Measurements from ENCODE around the gene RPA3. TPM values are rescaled to one million over a fixed set of nuclear protein-coding genes. Genes with fewer than 3 reads are reported as not detected.
A peak's percentile ranks its signal among the peaks of the same experiment; 100 is the strongest.

Gene RPA3
- total RNA-seq, 2 experiments from 2014 or later, result 32.9 to 36.5 TPM

GRCh38 chr7:7654964-7655715 is 63.3 kb downstream of the RPA3 start:
- Histone ChIP-seq H3K9me3 (ENCODE audit: control insufficient read depth in 1 of 2, insufficient read depth in 1 of 2, low read length in 2 of 2) (no peaks in the 10 kb centered on the region), H3K4me1 (ENCODE audit: insufficient read depth, low read length) (no peaks in the 10 kb centered on the region), H3K27ac (ENCODE audit: low read depth in 1 of 2, low read length in 2 of 2) (no peak overlapping the region), H3K4me3 (ENCODE audit: low read length) (no peak overlapping the region), H3K36me3 (ENCODE audit: insufficient read depth, low read length) (no peaks in the 10 kb centered on the region), H3K27me3 (ENCODE audit: control insufficient read depth in 1 of 2, insufficient read depth in 2 of 2, low read length in 2 of 2) (no peaks in the 10 kb centered on the region)
- intact Hi-C loops (cut with DNase I, micrococcal nuclease), result no loop called here
- H3K27ac Mint-ChIP-seq, result no peak overlapping the region
- TF ChIP-seq CTCF (IDR thresholded peaks at IDR 0.05), result no peak
- DNase-seq (no peak), ATAC-seq (ENCODE audit: poor library complexity) (no peak)
- no peak overlapping the region for H3K4me3 Mint-ChIP-seq
- peaks cover 8% of the 10 kb centered on the region for H3K9me3 Mint-ChIP-seq
- H3K4me1 Mint-ChIP-seq (ENCODE audit: low read depth), result peaks cover 76% of the 10 kb centered on the region
- POLR2A ChIA-PET, result no interaction called here
- peaks cover 49% of the 10 kb centered on the region for H3K36me3 Mint-ChIP-seq (ENCODE audit: low read depth)
- CTCF ChIA-PET, result no interaction called here
- H3K27me3 Mint-ChIP-seq, result no peaks in the 10 kb centered on the region

- no peaks in the 10 kb centered on the region for H3K4me1 ChIP-seq (ENCODE audit: insufficient read depth, low read length)
- H3K9me3 ChIP-seq (ENCODE audit: control insufficient read depth in 1 of 2, insufficient read depth in 1 of 2, low read length in 2 of 2), result no peaks in the 10 kb centered on the region
- Mint-ChIP-seq H3K27ac (no peak overlapping the region), H3K27me3 (no peaks in the 10 kb centered on the region), H3K4me1 (ENCODE audit: low read depth) (peaks cover 76% of the 10 kb centered on the region), H3K4me3 (no peak overlapping the region), H3K9me3 (no peaks in the 10 kb centered on the region), H3K36me3 (ENCODE audit: low read depth) (peaks cover 34% of the 10 kb centered on the region)
- intact Hi-C loops (cut with DNase I, micrococcal nuclease), result no loop called here
- TF ChIP-seq CTCF (IDR thresholded peaks at IDR 0.05), result peak; percentile 49
- H3K36me3 ChIP-seq (ENCODE audit: insufficient read depth, low read length), result no peaks in the 10 kb centered on the region
- no peak overlapping the region for H3K4me3 ChIP-seq (ENCODE audit: low read length)
- POLR2A ChIA-PET, result no interaction called here
- no peak overlapping the region for H3K27ac ChIP-seq (ENCODE audit: low read depth in 1 of 2, low read length in 2 of 2)
- H3K27me3 ChIP-seq (ENCODE audit: control insufficient read depth in 1 of 2, insufficient read depth in 2 of 2, low read length in 2 of 2), result no peaks in the 10 kb centered on the region
- CTCF ChIA-PET, result interaction anchor here (1.1 kb wide), 1 partner anchor 45 kb away, joined by 4 read pairs; no protein-coding TSS in a partner anchor
- DNase-seq (peak in 4 of 14 experiments; percentile 23 to 40 (median 28)), ATAC-seq (ENCODE audit: poor library complexity) (no peak)
These were observed 64.7 kb downstream of the RPA3 start for GRCh38 chr7:7653593-7654187.

GRCh38 chr7:7652798-7653540 is 65.4 kb downstream of the RPA3 start:
- Mint-ChIP-seq H3K4me3 (no peak overlapping the region), H3K36me3 (ENCODE audit: low read depth) (peaks cover 27% of the 10 kb centered on the region), H3K4me1 (ENCODE audit: low read depth) (peaks cover 74% of the 10 kb centered on the region), H3K9me3 (no peaks in the 10 kb centered on the region), H3K27ac (no peak overlapping the region), H3K27me3 (no peaks in the 10 kb centered on the region)
- no peak overlapping the region for H3K27ac ChIP-seq (ENCODE audit: low read depth in 1 of 2, low read length in 2 of 2)
- ATAC-seq (ENCODE audit: poor library complexity) (no peak), DNase-seq (no peak)
- CTCF ChIA-PET, result interaction anchor here (0.6 kb wide), 1 partner anchor 1321 kb away, joined by 3 read pairs; no protein-coding TSS in a partner anchor
- intact Hi-C loops (cut with DNase I, micrococcal nuclease), result no loop called here
- POLR2A ChIA-PET, result interaction anchor here (1.0 to 1.4 kb wide), 2 partner anchors 12 to 13 kb away, joined by 3 to 4 read pairs; partner anchors contain the start of gene UMAD1
- H3K27me3 ChIP-seq (ENCODE audit: control insufficient read depth in 1 of 2, insufficient read depth in 2 of 2, low read length in 2 of 2), result no peaks in the 10 kb centered on the region
- H3K4me1 ChIP-seq (ENCODE audit: insufficient read depth, low read length), result no peaks in the 10 kb centered on the region
- H3K36me3 ChIP-seq (ENCODE audit: insufficient read depth, low read length), result no peaks in the 10 kb centered on the region
- no peaks in the 10 kb centered on the region for H3K9me3 ChIP-seq (ENCODE audit: control insufficient read depth in 1 of 2, insufficient read depth in 1 of 2, low read length in 2 of 2)
- H3K4me3 ChIP-seq (ENCODE audit: low read length), result no peak overlapping the region
- no peak for TF ChIP-seq CTCF (IDR thresholded peaks at IDR 0.05)

Measured in CD4-positive, alpha-beta T cell (primary cell).